Fibroblast of gingiva (primary cell): ENCODE measurements around the gene POLR2J3.
"Not testable (repeated sequence)": the region's sequence is repeated elsewhere in the genome, so short reads cannot be mapped to it uniquely, and the experiment has no call there.

Experiments
- DNase-seq: peaks from one replicate; pipeline ENCODE4 v3.0.0-alpha.2; 2011; ENCODE audit warnings: low read depth

POLR2J3 gene

DNA sequence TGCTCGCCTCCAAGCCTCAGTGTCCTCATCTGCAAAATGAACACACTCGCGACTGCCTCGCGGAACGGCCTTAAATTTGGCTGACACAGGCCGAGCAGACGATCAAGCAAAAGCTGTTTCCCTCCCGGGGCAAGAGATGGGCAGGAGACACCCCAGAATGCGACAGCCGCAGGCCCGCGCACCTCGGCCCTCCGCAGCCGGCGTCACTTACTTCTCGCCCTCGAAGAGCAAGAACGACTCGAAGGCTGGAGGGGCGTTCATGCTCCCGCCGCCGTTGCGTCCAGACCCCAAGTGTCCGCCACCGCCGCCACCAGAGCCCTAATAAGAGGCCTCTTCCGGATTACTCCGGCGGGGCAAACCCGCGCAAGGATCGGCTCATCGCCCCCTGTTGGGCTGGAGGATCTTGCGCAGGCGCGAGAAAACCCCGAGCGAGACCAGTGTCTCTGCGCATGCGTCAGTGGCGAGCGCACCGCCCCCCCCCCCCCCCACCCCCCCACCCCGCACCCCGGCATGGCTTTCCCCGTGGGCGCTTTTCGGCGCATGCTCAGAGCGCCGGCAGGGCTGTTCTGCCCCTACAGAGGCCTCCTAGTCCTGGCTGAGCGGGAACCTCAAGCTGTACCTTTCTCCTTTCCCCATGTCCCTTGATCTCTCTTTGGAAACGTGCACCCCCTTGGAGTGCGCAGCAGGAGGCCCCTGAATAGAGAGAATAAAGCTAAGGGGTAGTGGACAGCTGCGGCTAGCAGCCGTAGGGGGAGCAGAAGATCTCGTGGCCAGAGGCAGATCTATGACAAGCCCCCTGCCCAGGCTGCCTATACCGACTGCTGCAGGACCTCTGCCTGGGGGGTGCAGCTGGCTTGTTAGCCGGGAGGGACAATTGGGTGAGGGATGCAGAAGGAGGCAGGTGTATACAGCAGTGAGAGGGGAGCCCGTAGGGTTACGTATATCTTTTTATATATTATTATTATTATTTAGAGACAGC lies at the start of gene POLR2J3:
Gene POLR2J3, minus strand, starts transcription at position 323 of the 979 bp plus-strand sequence. Its CDS starts 62 bp downstream, at position 261.
- DNase-seq, result peak; percentile 87

- DNase-seq, result not testable (repeated sequence)
These were observed 45.7 kb upstream of the POLR2J3 start for GRCh38 chr7:102618122-102618521.

DNA sequence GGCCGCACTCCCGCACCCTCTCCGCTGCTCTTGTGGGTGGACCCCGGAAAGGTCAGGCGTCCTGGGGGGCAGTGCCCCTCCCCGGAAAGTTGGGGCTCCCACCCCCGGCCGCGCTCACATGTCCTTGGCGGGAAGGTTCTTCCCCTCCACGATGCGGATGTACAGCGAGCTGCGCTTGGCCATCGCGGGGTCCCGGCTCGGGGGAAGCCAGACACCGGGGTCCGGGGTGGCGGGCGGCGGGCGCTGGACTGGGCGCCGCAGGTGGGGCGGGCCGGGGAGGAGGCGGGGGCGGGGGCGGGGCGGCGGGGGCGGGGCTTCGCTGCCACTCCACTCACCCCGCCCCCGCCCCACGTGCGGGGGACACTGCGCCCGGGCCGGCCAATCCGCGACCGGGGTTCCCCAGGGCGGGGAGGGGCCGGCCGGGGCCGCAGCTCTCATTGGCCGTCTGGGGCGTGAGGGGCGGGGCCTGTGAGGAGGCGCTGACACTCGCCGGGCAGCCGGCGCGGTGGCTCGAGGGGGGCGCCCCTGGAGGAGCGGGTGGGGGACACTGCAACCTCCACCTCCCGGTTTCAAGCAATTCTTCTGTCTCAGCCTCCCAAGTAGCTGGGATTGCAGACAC lies 44.2 kb upstream of the POLR2J3 start, which contains the start of gene RASA4:
Gene RASA4, minus strand, starts transcription at position 250 of the 619 bp plus-strand sequence. Its CDS starts 67 bp downstream, at position 183.
- DNase-seq, result not testable (repeated sequence)

DNA sequence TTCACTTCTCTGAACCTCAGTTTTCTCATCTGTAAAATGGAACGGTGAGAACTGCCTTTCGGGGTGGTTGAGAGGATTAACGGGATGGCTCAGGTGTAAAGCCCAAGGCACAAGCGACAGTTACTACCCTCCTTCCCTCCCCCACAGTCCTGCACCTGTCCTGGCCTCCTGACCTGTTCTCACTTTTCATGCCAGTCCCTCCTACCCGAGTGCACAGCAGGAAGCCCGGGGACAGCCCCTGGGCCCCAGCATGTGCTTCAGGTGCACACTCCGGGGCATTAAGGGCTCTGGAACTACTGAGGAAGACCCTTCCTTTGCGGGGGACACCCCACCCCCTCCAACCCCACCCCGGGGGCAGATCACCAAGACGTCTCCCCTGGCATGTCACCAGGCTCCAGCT lies 43.5 kb upstream of the POLR2J3 start:
- not testable (repeated sequence) for DNase-seq

DNA sequence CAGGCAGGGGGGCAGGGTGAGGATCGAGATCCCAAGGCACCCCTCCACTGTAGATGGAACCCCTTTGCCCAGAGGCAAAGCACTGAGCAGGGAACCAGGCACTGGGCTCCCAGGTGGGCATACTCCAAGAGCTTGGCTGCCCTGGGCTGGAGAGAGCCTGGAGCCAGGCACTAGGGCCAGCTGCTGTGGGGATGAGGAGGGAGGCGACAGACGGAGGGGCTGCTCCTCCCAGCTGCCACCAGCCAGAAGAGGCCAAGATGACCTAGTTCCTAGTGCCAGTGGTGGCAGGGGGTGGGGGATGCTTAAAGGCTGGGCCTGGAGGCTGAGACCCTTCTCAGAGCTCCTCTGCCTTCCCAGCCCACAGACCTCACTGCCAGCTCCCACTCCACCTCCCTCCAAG lies 42.5 kb upstream of the POLR2J3 start:
- DNase-seq, result not testable (repeated sequence)

- not testable (repeated sequence) for DNase-seq
These were observed 41.9 kb upstream of the POLR2J3 start for GRCh38 chr7:102614346-102614697.

DNA sequence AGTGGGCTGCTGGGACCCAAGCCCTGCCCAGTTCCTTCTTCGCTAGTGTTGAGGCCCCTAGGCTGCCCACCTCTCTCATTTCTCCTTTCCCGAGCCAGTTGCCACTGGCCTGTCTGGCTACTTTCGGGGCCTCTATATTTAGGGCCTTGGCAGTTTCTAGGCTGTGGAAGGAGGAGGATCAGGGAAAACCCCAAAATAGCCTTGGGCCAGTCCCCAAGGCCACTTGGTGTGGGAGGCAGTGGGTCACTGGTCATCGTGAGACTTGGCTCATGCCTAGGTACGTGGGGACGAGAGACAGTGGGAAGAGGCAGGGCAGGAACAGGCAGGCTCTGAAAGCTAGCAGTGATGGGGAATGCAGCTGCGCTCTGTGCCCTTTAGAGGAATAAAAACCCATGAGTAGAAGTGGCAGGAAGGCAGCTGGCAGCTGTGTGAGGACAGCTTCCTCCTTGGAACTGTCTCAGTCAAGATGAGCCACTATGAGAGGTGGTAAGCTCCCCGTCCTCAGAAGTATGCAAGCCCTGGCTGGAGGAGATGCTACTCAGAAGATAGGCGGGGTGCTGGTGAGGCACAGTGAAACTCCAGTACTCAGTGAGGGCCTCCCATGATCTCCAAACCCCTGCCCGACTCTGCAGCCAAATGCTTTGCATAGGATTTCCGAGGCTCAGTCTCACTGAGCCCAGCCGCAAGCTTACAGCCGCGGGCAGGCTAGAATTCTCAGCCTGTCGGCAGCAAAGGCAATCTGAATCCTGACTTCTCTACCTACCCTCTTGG lies 41.4 kb upstream of the POLR2J3 start:
- DNase-seq, result not testable (repeated sequence)

DNA sequence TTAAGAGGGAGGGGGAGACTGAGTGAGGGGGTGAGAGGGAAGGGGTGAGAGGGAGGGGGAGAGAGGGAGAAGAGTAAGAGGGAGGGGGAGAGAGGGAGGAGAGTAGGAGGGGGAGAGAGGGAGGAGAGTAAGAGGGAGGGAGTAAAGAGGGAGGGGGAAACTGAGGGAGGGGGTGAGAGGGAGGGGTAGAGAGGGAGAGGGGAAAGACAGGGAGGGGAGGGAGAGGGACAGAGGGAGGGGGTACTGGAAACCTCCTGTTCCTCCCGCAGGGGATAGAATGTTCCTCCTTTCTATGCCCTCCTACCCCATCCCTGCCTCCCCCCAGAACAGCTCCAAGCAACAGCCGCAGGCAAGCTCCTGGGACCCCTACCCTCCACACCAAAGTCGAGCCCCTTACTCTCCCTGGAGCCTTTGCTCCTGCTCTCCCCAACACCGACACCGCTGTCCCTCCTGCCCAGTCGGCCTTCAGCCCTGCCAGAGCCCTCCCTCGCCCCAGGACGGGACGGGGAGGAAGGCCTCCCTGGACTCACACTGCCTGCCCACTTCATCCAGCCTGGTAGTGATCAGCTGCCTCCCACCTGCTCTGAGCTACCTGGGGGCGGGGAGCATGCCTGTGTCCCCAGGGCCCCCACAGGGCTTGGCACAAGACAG lies 39.4 kb upstream of the POLR2J3 start:
- not testable (repeated sequence) for DNase-seq

DNA sequence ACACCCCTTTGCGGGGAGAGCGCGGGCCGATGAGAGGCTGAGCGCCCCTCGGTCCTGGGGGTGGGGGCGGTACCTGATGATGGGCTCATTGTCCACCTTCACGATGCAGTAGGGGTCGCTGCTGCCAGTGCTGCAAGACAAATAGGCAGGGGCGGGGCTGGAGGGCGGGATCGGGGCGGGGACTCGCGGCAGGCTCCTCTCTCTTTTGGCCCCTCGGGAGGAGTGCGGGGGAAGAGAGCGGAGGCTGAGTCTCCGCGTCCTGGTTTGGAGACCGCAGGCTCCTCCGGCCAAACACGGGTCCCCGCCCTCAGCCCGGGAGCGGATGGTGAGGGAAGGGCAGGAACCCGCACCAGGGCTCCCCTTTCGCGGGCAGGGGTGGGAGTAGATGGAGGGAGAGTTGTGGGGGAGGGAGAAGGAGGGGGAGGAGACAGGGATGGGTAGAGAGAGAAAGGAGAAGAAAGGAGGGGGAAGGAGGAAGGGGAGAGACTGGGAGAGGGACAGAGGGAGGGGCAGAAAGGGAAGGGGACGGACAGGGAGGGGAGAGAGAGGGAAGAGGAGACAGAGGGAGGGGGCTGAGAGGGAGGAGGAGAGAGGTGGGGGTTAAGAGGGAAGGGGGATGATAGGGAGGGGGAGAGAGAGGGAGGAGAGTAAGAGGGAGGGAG lies 38.8 kb upstream of the POLR2J3 start:
- DNase-seq, result not testable (repeated sequence)

DNA sequence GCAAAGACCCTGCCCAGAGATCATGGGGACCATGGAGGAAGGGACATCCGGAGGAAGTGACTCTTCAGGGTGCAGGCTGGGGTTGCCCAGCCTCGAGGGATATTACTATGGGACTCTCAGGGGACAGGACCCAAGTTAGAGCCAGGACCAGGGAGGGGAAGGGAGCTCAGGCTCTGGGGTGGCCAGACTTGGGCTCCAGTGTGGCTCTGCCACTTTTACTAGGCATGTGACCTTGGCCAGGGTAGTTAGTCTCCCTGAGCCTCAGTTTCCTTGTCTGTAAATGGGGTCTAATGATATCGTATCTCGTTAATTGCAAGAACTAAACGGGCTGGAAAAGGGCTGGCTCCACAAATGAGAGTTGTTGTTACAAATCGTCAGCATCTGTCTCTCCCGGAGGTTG lies 38.1 kb upstream of the POLR2J3 start:
- not testable (repeated sequence) for DNase-seq

DNA sequence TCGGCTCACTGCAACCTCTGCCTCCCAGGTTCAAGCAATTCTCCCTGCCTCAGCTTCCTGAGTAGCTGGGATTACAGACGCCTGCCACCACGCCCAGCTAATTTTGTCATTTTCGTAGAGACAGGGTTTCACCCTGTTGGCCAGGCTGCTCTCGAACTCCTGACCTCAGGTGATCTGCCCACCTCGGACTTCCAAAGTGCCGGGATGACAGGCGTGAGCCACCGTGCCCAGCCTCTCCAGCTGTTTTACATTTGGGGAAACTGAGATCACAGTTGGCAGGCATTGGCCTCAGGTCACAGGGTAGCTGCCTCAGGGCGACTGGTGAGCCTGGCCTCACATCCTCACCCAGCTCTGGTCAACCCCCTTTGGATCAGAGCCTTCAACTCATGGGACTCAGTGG lies 37.4 kb upstream of the POLR2J3 start:
- not testable (repeated sequence) for DNase-seq

DNA sequence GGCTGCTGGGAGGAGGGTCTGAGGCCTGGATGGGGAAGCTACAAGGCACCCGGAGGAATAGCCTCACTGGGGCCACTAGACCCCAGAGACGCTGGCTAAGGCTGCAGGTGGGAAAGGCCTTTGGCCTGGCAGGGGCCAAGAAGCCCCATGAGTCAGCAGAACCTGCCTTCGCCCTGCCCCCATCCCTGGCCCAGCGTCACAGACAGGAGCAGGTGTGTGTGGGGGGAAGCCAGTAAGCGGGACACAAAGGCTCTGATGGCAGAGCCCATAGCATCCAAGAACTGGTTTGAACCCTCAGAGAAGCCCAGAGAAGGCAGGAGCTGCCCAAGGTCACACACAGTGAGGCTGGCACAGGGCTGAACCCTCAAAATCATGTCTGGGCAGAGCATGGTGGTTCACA lies 34.5 kb upstream of the POLR2J3 start:
- DNase-seq, result not testable (repeated sequence)

DNA sequence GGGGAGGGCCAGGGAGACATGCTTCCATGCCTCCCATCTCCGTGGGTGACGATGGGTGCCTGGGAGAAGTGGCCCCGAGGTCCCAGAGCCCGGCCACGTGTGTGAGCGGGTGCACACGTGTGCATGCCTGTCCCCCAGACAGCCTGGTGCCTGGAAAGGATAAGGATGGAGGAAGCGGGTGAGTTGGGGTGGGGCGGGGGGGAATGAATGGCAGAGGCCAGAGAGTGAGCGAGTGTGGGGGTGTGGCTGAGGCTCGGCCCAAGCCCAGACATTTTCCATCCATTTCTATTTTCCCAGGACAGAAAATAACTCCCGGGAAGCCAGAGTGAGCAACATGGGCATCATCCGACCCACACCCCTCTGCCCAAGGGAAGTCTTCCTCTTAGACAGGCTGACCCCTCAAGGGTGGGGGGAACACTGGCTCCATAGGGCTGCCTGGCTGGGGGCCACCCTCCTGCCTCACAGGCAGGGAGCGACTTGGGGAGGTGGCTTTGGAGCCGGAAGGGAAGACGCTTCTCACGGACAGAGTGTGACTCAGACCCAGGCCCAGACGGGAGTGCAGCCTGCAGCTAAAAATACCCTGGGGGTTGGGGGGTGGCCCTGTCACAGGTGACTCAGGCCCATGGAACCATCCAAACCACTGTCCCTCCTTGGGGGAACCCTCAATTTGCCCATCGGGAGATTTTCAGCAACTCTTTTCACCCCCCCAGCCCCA lies 32.2 kb upstream of the POLR2J3 start:
- not testable (repeated sequence) for DNase-seq

- not testable (repeated sequence) for DNase-seq
These were observed 29.9 kb upstream of the POLR2J3 start for GRCh38 chr7:102602317-102602716.

DNA sequence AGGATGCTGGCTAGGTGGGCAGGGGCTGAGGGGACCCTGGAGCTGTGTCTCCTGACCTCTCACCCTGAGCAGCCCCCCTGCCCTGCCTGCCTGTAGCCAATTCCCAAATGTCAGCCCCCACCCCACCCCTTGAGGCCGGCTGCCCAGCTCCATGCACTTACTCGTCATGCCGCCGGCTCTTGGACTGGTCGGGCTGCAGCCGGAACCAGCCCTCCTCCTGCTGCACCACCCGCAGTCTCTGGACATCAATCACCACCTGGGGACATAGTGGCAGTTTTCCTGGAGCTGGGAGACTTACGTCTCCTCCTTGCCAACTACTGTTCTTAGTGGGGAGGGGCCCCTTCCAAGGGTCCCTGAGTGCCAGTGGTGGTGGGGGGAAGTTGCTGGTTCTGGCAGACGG lies 27.3 kb upstream of the POLR2J3 start:
- DNase-seq, result not testable (repeated sequence)

- not testable (repeated sequence) for DNase-seq
These were observed 23.7 kb upstream of the POLR2J3 start for GRCh38 chr7:102596036-102596435.

DNA sequence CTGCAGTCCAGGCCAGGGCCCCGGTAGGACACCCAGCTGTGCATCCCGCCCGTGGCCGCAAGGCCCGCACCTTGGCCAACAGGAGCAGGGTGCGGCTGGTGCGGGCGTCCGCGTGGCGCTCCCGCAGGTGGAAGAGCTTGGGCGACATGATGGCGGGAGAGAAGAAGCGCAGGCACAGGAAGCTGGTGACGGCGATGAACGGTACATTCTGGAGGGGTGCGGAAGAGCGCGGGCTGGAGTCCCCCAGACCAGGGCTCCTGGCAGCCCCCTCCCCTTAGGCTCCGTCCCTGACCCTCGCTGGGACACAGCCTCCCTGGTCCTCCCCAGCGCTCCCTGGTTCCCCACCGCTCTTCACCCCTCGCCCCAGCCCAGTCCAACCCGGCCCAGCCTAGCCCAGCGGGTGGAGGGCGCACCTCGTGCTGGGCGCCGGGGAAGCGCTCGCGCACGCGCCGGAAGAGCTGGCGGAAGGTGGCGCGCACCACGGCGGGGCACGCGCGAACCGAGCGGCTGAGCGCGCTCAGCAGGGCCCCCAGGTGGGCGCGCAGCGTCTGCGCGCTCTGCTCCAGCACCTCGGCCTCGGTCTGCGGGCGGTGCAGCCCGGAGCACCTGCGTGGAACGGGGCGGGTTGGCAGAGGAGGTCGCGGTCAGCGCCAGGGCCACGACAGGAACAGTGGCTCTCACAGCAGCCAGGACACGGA lies 21.4 kb upstream of the POLR2J3 start:
- DNase-seq, result not testable (repeated sequence)

DNA sequence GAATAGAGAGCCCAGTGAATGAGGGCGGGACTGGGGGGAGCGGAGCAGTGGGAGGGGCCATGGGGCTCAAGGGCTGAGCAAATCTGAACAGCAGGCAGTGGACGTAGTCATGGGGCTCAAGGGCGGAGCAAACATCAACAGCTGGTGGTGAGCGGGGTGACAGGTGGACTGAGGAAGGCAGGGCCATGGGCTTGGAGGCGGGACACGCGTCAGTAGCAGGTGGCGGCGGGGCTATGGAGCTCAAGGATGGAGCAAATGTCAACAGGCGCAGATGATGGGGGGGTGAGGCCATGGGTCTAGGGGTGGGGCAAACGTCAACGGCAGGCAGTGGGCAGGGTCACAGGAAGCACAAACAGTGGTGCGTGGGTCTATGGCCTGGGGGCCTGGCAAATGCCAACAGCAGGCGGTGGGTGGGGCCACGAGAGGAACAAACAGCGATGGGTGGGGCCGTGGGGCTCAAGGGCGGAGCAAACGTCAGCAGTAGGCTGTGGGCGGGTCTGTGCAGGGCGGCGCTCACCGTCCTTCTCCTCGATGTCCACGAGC lies 20.2 kb upstream of the POLR2J3 start:
- DNase-seq, result not testable (repeated sequence)

- DNase-seq, result not testable (repeated sequence)
These were observed 17.5 kb upstream of the POLR2J3 start for GRCh38 chr7:102589857-102590256.
